GM12872 (cell line): Measurements from ENCODE around the gene UCN3.

Experiments used
- TF ChIP-seq, protein P1 (sequence below): IDR thresholded peaks from 3 replicates; pipeline ENCODE4 v1.5.1; 2011; ENCODE audit warnings: low read depth, mild to moderate bottlenecking, low read length, moderate library complexity; ENCODE audit not compliant: insufficient read depth

UCN3 gene

GRCh38 chr10:5364890-5365338 is at the start of gene UCN3:
Gene UCN3, plus strand, starts transcription at chr10:5364966. Its CDS starts 8,755 bp downstream, at chr10:5373721.
- TF ChIP-seq, protein P1, sequence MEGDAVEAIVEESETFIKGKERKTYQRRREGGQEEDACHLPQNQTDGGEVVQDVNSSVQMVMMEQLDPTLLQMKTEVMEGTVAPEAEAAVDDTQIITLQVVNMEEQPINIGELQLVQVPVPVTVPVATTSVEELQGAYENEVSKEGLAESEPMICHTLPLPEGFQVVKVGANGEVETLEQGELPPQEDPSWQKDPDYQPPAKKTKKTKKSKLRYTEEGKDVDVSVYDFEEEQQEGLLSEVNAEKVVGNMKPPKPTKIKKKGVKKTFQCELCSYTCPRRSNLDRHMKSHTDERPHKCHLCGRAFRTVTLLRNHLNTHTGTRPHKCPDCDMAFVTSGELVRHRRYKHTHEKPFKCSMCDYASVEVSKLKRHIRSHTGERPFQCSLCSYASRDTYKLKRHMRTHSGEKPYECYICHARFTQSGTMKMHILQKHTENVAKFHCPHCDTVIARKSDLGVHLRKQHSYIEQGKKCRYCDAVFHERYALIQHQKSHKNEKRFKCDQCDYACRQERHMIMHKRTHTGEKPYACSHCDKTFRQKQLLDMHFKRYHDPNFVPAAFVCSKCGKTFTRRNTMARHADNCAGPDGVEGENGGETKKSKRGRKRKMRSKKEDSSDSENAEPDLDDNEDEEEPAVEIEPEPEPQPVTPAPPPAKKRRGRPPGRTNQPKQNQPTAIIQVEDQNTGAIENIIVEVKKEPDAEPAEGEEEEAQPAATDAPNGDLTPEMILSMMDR, result no peak

DNA sequence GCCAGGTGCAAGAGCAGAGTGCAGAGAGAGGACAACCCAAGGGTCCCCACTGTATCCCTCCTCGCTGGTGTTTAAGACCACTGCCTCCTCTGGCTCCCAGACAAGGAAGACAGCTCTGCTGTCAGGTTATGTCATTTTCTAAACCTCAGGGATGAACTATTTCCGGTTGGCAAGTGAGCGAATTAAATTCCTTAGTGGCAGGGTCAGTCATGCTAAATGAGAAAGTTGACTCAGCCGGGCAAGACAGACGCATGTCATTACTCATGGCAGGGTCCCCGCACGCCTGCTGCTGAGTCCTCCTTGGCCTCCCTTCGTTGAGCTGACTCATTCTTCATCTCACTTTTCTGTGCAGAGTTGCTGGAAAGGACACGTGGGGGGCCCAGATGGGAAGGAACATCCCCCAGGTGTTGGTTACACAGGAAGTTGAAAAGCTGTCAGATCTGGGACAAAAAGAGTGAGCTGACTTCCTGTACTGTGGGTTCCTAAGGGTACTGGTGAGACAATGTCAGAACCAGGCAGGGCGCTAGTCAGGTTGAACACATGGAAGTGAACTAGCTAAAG is 47.1 kb upstream of the UCN3 start:
- TF ChIP-seq, protein P1, result no peak

DNA sequence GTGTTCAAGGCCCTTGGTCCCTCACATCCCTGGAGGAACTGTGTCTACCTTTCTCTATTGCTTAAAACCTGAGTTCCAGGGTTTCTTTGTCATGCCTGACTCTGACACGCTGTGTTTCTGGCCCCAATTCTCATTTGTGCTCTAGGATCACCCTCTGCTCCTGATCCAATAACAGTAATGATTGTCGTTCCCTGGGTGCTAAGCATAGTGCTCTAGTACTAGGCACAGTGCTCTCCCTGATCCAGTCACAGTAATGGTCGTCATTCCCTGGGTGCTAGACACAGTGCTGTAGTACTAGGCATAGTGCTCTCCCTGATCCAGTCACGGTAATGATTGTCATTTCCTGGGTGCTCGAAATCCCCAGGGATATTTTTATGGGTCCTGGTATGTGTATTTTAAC is 46.6 kb upstream of the UCN3 start:
- TF ChIP-seq, protein P1, result no peak

- TF ChIP-seq, protein P1, result no peak
Measured at GRCh38 chr10:5319863-5320262, 44.9 kb upstream of the UCN3 start.

DNA sequence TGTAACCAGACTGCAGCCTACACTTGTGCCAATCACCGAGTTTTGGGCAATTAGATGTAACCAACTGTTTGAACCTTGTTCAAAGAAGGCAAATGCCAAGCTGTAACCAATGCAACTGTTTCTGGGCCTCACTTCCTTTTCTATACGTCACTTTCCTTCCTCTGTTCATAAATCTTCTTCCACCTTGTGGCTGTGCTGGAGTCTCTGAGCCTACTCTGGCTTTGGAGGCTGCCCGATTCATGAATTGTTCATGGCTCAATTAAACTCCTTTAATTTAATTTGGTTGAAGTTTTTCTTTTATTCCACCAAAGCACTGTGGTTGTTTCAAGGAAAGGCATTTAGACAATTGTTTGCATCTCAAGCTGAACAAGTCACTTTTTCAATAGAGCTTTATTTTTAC is 43.5 kb upstream of the UCN3 start:
- TF ChIP-seq, protein P1, result no peak

DNA sequence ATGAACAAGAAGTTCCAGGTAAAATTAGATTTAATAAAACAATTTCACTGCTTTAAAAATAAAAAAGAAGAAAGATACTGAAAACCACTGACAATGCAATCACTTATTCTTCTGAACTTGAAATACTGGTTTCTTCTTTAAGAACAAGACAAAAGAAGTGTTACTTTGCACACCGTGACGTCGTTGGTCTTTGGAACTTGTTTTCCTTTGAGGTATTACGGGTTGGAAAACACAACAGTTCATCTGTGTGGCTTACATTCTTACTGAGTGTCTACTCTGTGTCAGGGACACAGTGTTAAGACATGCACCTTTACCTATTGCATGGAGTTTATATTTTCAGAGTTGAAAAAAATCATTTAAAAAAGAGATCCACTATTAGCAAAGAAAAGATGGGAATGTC is 41.3 kb upstream of the UCN3 start:
- TF ChIP-seq, protein P1, result no peak

GRCh38 chr10:5325076-5325475 is 39.7 kb upstream of the UCN3 start:
- TF ChIP-seq, protein P1, result no peak
